Astrocyte (in vitro differentiated cells and primary cell): ENCODE measurements around the gene CYB5A. TPM values are rescaled to one million over a fixed set of nuclear protein-coding genes. Genes with fewer than 3 reads are reported as not detected.

Experiments
- DNase-seq: peaks from one replicate; pipeline ENCODE4 v3.0.0-alpha.2; 2010; ENCODE audit warnings: low read depth
- FAIRE-seq: peaks from 2 replicates; lab custom pipeline; 2011; peaks lifted over from hg19 to GRCh38; lab: Jason Lieb, UNC
- H2AFZ ChIP-seq: 2 replicates; pipeline ENCODE4 v1.6.0; 2012; ENCODE audit warnings: low read depth, low read length, inconsistent platforms
- H3K27ac ChIP-seq: 2 replicates; pipeline ENCODE4 v1.5.1; 2011; ENCODE audit warnings: low read depth, low read length, inconsistent platforms
- H3K27me3 ChIP-seq: 2 replicates; pipeline ENCODE4 v1.6.0; 2011; ENCODE audit warnings: low read length, inconsistent platforms; ENCODE audit not compliant: insufficient read depth
- H3K36me3 ChIP-seq: 2 replicates; pipeline ENCODE4 v1.5.1; 2011; ENCODE audit warnings: low read length, inconsistent platforms; ENCODE audit not compliant: insufficient read depth
- H3K4me1 ChIP-seq: 2 replicates; pipeline ENCODE4 v1.5.1; 2011; ENCODE audit warnings: low read length, inconsistent platforms; ENCODE audit not compliant: insufficient read depth
- H3K4me2 ChIP-seq: 2 replicates; pipeline ENCODE4 v1.6.0; 2012; ENCODE audit warnings: low read length, inconsistent platforms
- H3K4me3 ChIP-seq: 2 replicates; pipeline ENCODE4 v1.5.1; 2011; ENCODE audit warnings: low read depth, mild to moderate bottlenecking, low read length, inconsistent platforms; ENCODE audit not compliant: insufficient read depth
- H3K79me2 ChIP-seq: 2 replicates; pipeline ENCODE4 v1.6.0; 2012; ENCODE audit warnings: mild to moderate bottlenecking, low read length, inconsistent platforms; ENCODE audit not compliant: insufficient read depth
- H3K9ac ChIP-seq: 2 replicates; pipeline ENCODE4 v1.6.0; 2012; ENCODE audit warnings: mild to moderate bottlenecking, low read length, inconsistent platforms
- H3K9me3 ChIP-seq: 2 replicates; pipeline ENCODE4 v1.5.1; 2012; ENCODE audit warnings: low read depth, mild to moderate bottlenecking, low read length, inconsistent platforms; ENCODE audit not compliant: insufficient read depth
- H4K20me1 ChIP-seq: 2 replicates; pipeline ENCODE4 v1.6.0; 2012; ENCODE audit warnings: low read length, inconsistent platforms; ENCODE audit not compliant: insufficient read depth
- H3K27ac Mint-ChIP-seq: one replicate; pipeline ENCODE4 v1.8.0; 2021; ENCODE audit warnings: mild to moderate bottlenecking, mixed read lengths; ENCODE audit not compliant: unreplicated experiment
- H3K27me3 Mint-ChIP-seq: one replicate; pipeline ENCODE4 v1.8.0; 2021; ENCODE audit warnings: low read depth, mixed read lengths; ENCODE audit not compliant: unreplicated experiment
- H3K36me3 Mint-ChIP-seq: one replicate; pipeline ENCODE4 v1.8.0; 2021; ENCODE audit warnings: low read depth, mixed read lengths; ENCODE audit not compliant: unreplicated experiment
- H3K4me1 Mint-ChIP-seq: one replicate; pipeline ENCODE4 v1.8.0; 2021; ENCODE audit warnings: low read depth, mixed read lengths; ENCODE audit not compliant: unreplicated experiment
- H3K4me3 Mint-ChIP-seq: one replicate; pipeline ENCODE4 v1.8.0; 2021; ENCODE audit warnings: mild to moderate bottlenecking, moderate library complexity, mixed read lengths; ENCODE audit not compliant: unreplicated experiment
- H3K9me3 Mint-ChIP-seq: one replicate; pipeline ENCODE4 v1.8.0; 2021; ENCODE audit warnings: mild to moderate bottlenecking, mixed read lengths; ENCODE audit not compliant: unreplicated experiment
- CTCF ChIP-seq: IDR thresholded peaks from 2 replicates; pipeline ENCODE4 v1.5.1; 2011; ENCODE audit warnings: low read depth, mild to moderate bottlenecking, inconsistent platforms, low read length, moderate library complexity; ENCODE audit not compliant: insufficient read depth
- EZH2 ChIP-seq: IDR thresholded peaks from 2 replicates; pipeline ENCODE4 v1.6.1; 2012; ENCODE audit warnings: mild to moderate bottlenecking, low read length, inconsistent platforms; ENCODE audit not compliant: insufficient read depth
- total RNA-seq: library from RNA; stranded (reverse); gene quantifications from 2 replicates; pipeline ENCODE4 v1.2.1, GENCODE V29; 2021

CYB5A gene
- total RNA-seq, 1 donor from 2014 or later, result 45.7 TPM

DNA sequence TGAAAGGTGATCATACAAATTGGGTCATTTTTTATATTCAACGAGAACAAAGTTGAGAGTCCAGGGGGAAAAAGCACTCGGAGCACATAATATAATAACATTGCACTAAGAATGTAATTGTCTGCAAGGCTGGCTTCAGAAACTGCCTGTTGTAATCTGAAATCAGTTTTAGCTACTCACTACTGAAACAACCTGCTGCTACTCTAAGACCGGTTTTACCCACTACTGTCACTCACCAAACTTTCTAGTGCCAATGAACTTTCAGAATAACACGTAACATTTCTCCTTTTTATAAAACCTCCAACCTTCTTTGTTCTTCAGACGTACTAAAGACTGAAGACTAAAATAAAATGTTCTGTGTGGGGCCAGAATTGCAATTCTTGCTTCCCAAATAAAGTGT is 11.5 kb upstream of the CYB5A start:
- Histone ChIP-seq H4K20me1 (no peaks in the 10 kb centered on the region), H3K9me3 (no peaks in the 10 kb centered on the region), H3K27ac (no peak overlapping the region), H3K36me3 (no peaks in the 10 kb centered on the region), H3K4me1 (peaks cover 11% of the 10 kb centered on the region), H3K79me2 (no peaks in the 10 kb centered on the region), H3K27me3 (no peaks in the 10 kb centered on the region), H3K4me3 (no peak overlapping the region), H2AFZ (no peak overlapping the region), H3K9ac (no peak overlapping the region), H3K4me2 (no peak overlapping the region)
- Mint-ChIP-seq H3K9me3 (no peaks in the 10 kb centered on the region), H3K4me3 (no peak overlapping the region), H3K36me3 (no peaks in the 10 kb centered on the region), H3K27me3 (no peaks in the 10 kb centered on the region), H3K27ac (no peak overlapping the region), H3K4me1 (peaks cover 22% of the 10 kb centered on the region)
- FAIRE-seq (no peak), DNase-seq (no peak)
- no peak for TF ChIP-seq EZH2
- TF ChIP-seq CTCF, result no peak

GRCh38 chr18:74299746-74300145 is 8.0 kb upstream of the CYB5A start:
- Histone ChIP-seq H3K9me3 (no peaks in the 10 kb centered on the region), H3K4me2 (no peak overlapping the region), H2AFZ (no peak overlapping the region), H4K20me1 (no peaks in the 10 kb centered on the region), H3K9ac (no peak overlapping the region), H3K27me3 (no peaks in the 10 kb centered on the region), H3K36me3 (no peaks in the 10 kb centered on the region), H3K4me3 (no peak overlapping the region), H3K79me2 (no peaks in the 10 kb centered on the region), H3K4me1 (peaks cover 11% of the 10 kb centered on the region), H3K27ac (no peak overlapping the region)
- H3K27ac Mint-ChIP-seq, result no peak overlapping the region
- peaks cover 22% of the 10 kb centered on the region for H3K4me1 Mint-ChIP-seq
- H3K36me3 Mint-ChIP-seq, result no peaks in the 10 kb centered on the region
- H3K27me3 Mint-ChIP-seq, result no peaks in the 10 kb centered on the region
- H3K4me3 Mint-ChIP-seq, result no peak overlapping the region
- no peaks in the 10 kb centered on the region for H3K9me3 Mint-ChIP-seq
- peak; percentile 72 for DNase-seq
- TF ChIP-seq EZH2 (no peak), CTCF (no peak)
- no peak for FAIRE-seq

GRCh38 chr18:74299162-74299561 is 7.4 kb upstream of the CYB5A start:
- Histone ChIP-seq H3K79me2 (no peaks in the 10 kb centered on the region), H3K9me3 (no peaks in the 10 kb centered on the region), H3K9ac (no peak overlapping the region), H4K20me1 (no peaks in the 10 kb centered on the region), H3K4me2 (no peak overlapping the region), H3K27me3 (no peaks in the 10 kb centered on the region), H3K4me1 (peaks cover 11% of the 10 kb centered on the region), H3K36me3 (no peaks in the 10 kb centered on the region), H3K27ac (no peak overlapping the region), H3K4me3 (no peak overlapping the region), H2AFZ (no peak overlapping the region)
- FAIRE-seq (no peak), DNase-seq (no peak)
- no peak overlapping the region for H3K27ac Mint-ChIP-seq
- H3K27me3 Mint-ChIP-seq, result no peaks in the 10 kb centered on the region
- H3K4me3 Mint-ChIP-seq, result no peak overlapping the region
- H3K36me3 Mint-ChIP-seq, result no peaks in the 10 kb centered on the region
- peaks cover 22% of the 10 kb centered on the region for H3K4me1 Mint-ChIP-seq
- H3K9me3 Mint-ChIP-seq, result no peaks in the 10 kb centered on the region
- TF ChIP-seq CTCF (no peak), EZH2 (no peak)
